HG03280 (cell line): Measurements from ENCODE around the gene PSMD12.
A peak's percentile ranks its signal among the peaks of the same experiment; 100 is the strongest.
"Not testable (repeated sequence)": the region's sequence is repeated elsewhere in the genome, so short reads cannot be mapped to it uniquely, and the experiment has no call there.

Experiments
- ATAC-seq: cut with Tn5 transposase; IDR thresholded peaks from one replicate; pipeline ENCODE4 v1.9.1; 2021; ENCODE audit warnings: mild to moderate bottlenecking, moderate library complexity; ENCODE audit not compliant: unreplicated experiment

Gene PSMD12

DNA sequence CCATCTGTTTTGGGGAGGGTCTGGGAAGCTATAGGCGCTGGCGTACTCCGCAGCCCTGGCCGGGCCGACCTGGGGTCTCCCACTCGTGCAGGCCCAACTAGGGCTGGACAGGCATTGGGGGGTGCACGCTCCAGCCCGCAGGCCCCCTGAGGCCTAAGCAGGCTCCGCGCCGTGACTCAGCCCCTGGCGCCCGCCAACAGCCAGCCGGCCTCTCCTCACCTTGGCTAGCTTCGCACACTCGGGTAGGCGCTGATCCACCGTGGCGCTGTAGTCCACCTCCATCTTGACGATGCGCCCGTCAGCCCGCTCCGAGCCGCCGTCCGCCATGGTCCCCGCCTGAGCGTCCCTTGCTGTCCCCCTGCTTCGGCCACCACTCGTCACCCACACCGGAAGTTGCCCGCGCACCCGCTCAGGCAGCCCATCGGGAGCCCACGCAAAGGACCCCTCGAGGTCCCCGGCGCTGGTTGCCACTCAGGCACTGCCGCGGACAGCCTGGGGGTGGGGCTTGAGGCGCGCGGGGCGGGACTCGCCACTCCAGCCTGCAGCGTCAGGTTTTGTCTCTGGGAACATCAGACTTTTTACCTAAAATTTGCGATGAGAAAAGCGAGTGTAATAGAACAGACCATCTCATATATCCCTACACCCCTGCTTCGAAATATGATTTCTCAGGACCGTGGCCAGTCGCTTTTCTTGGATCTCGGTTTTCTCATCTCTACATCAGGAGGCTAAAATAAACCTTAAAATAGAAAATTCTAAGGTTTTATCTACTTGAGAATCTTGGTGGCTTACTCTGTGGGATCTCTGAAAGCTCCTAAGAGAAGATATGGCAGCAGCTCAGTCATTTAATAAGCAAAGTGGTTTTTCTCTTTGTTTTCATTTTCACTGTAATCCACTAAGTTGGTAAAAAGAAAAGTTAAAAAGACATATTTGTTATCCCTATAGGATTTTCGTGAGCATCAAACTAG is at the start of gene PSMD12:
TSS of gene PSMD12 (minus strand) at position 385 of the 965 bp plus-strand sequence. CDS start at position 327, 58 bp downstream.
- ATAC-seq, result peak; percentile 80

DNA sequence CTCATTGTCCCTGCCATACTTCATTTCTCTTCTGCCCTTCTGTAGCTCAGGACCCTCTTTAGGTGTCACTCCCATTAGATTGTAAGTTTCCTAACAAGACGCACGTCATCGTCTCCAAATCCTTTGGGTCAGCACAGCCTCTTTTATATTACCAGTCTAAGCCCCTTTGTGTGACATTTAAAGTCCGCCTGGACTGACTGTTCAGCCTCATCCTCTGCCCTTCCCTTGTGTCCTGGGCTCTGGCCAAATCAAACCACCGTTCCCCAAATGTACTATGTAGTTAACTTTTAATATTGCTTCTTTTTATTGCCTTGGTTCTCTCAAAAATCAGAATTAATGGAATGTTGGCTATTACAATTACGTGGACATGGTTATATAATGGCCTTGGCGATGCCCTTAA is 48.9 kb upstream of the PSMD12 start:
- ATAC-seq, result no peak

DNA sequence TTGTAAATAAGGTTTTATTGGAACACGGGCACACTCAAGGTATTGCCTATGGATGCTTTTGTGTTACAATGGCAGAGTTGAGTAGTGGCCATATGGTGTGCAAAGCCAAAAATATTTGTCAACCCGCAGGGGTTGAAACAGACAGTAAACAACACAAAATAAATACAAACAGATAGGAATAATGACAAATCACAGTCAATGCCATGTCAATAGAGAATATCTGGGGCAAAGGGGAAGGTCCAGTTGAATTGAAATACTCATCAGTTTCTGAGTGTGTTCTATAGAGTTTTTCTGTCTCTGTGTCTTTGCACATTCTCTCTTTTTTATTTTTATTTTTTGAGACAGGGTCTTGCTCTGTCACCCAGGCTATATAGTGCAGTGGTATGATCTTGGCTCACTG is 48.2 kb upstream of the PSMD12 start:
- no peak for ATAC-seq

DNA sequence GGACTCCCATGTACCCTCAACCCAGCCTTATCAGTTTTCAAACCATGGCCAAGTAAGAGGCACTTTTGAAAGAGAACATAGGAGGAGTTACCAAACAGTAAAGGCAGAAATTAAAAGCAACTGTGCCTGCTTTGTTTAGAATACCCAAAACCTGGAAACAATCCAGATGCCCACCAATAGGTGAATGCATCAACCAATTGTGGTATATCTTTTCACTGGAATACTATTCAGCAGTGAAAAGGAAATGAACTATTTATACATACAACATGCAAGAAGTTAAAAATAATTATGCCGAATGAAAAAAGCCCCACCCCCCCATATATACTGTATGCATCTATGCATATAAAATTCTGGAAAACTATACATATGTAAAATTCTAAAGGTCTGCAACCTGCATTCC is 47.8 kb upstream of the PSMD12 start:
- no peak for ATAC-seq

DNA sequence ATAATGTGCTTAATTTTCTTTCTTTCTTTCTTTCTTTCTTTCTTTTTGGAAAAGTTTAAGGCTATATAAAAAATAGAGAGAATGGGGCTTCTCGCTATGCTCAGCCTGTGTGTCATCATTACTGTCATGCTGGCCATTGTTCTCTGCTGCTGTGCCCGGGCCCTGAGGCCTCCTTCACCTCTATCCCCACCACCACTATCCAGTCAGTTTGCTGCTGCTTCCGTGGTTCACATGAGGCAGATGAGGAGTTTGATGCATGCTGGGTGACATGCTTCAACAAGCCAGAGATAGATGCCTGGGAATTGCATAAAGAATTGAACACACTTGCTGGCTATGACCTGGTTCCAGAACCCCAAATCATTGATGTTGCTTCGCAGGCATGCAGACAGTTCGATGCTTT is 47.0 kb upstream of the PSMD12 start:
- no peak for ATAC-seq

DNA sequence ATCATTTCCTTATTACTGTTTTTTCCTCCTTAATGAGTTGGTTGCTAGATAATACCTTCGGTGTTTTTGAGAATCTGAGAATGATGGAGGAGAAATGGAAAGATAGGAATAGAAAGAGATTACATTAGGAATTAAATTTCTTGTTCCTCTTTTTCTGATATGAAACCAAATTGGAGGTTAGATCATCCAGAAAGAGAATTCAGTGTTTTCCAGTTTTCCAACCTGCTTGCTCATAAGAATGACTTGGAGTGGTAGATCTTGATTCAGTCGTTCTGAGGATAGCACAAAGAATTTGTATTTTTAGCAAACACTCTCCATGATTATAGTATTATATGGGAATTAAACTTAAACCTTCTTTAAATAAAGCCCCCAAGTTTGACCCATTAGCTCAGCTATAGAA is 46.6 kb upstream of the PSMD12 start:
- ATAC-seq, result no peak

DNA sequence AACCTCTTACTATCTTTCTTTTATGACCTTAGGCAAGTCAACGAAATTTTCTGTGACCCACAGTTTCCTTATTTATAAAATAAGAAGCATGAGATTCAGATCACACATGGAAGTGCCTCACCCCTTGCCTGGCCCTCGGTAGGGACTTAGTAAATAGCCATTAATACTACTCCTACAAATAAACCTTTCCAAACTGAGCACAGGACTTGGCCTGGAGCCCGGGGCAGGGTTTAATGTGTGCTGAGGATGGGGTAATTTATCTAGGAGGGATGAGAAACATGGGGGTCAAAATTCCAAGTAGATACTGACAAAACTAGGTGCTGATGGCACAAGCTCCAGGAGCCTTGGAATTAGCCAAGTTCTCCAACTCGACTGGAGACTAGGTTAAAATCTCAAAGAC is 45.7 kb upstream of the PSMD12 start:
- ATAC-seq, result no peak

DNA sequence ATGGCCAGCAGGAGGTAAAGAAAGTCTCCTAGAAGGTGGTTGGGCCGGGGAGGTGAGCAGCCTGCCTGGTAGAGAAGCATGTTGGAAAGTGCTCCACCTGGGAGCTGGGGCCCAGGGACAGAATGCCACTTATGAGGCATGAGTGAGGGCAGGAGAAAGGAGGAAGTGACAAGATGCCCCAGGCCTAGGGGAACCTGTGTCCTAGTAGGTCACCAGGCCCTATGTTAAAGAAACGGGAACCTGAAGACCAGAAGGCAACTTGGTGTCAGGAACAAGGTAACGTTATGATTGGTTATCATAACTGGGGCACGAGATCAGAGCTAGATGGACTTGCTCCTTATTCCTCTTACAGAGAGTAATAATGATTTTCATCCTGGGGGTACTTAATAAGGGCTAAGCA is 45.0 kb upstream of the PSMD12 start:
- ATAC-seq, result no peak

DNA sequence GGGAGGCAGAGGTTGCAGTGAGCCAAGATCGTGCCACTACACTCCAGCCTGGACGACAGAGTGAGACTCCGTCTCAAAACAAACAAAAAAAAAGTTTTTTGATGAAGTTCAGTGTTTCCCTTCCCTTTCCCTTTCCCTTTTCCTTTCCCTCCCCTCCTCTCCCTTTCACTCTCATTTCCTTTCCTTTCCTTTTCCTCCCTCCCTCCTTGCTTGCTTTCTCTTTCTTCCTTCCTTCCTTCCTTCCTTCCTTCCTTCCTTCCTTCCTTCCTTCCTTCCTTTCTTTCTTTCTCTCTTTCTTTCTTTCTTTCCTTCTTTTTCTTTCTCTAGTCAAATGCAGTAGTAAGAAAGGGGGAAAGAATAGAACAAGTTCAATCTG is 42.1 kb upstream of the PSMD12 start:
- ATAC-seq, result not testable (repeated sequence)

DNA sequence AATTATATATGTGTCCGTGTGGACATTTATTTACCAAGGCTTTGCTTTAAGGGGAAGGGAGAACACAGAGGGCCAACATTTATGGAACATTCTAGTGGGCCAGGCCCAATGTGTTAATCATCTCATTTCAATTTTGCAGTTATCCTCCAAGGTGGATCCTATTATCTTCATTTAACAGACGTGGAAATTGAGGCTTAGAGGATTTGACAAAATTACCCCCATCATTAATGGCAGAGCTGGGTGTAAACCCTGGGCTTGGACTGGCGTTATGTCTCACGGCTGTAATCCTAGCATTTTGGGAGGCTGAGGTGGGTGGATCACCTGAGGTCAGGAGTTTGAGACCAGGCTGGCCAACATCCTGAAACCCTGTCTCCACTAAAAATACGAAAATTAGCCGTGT is 37.1 kb upstream of the PSMD12 start:
- no peak for ATAC-seq

DNA sequence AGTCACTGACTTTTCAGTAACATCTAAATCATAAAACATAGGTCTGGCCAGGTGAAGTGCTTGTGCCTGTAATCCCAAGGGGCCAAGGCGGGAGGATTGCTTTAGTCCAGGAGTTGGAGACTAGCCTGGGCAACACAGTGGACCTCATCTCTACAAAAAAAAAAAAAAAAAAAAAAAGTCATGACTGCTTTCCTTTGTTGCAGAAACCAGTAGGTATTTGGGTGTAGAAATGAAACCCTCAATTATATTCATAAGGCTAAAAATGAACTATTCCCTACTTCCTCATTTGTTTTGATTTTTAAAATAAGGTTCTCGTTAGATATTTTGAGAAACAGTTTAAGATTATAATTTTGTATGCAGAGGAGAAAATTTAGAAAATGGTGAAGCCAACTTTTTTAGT is 36.7 kb upstream of the PSMD12 start:
- ATAC-seq, result no peak

DNA sequence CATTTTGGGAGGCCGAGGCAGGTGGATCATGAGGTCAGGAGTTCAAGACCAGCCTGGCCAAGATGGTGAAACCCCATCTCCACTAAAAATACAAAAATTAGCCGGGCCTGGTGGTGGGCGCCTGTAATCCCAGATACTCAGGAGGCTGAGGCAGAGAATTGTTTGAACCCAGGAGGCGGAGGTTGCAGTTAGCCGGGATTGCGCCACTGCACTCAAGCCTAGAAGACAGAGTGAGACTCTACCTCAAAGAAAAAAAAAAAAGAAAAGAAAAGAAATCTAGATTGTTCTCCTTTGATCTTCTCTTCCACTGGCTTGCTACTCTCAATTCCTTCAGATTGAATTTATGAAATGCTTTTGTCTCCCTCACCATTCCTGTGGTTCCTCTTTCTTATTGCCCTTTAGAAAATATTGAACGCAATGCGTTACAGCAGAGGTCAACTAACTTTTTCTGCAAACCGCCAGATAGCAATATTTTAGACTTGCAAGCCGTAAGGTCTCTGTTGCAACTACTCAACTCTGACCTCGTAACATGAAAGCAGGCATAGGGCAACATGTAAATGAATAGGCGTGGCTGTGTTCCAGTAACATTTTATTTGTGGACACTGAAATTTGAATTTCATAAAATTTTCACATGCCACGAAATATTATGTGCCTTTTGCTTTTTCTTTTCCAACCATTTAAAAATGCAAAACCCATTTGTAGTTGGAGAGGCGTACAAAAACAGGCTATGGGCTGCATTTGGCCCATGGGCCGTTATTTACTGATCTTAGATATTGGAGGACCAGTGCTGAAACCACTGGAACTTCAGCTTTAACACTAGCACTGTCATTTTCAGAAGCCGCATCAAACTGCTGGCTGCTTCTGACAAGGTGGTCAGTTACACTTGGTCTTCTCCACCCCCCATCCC is 35.5 kb upstream of the PSMD12 start:
- no peak for ATAC-seq

DNA sequence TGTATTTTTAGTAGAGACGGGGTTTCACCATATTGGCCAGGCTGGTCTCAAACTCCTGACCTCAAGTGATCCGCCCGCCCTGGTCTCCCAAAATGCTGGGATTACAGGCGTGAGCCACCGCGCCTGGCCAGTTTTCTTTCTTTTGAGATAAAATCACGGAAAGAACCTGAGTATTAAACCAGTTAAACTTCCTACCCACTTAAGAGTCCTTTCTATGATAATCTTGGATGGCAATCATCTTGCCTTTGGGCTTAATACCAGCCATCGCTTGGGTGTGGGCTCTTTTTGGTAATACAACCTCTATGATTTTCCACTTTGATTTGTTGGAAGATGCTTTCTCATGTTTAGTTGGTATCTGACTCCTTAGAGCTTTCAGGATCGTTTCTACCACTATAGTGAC is 34.7 kb upstream of the PSMD12 start:
- ATAC-seq, result no peak

DNA sequence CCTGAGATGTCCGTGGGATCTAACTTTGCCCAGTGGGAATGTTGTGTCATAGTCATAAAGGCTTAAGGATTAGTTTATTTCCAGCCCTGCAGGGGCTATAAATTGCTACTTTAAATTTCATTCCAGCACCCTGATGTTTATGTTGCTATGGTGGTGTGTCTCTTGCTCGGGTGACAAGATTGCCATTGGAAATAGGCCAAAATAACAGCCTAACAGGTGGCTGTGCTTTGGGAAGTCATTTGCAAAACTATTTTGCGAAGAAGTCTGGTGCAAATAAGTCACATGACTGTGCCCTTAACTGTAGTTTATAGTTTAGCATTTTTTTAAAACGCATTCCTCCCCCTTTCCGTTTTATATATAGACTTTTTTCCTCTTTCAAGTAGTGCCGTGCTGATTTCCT is 33.8 kb upstream of the PSMD12 start:
- no peak for ATAC-seq

DNA sequence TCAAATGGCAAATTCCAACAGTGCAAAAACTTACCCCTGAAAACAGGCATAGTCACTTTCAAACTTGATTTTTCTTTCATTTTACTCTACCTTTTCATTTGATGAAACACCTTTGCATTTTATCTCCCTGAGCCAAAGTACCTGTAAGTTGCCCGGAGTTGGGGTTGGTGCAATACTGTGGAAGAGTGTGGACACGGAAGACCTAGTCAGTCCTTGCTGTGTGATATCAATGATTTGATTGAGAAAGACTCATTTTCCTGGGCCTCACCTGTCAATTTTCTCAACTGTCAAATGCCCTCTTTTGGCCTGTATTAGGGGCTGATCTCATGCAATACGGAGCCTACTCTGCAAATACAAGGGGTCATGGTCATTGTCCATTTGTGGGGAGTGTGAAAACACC is 33.3 kb upstream of the PSMD12 start:
- no peak for ATAC-seq

DNA sequence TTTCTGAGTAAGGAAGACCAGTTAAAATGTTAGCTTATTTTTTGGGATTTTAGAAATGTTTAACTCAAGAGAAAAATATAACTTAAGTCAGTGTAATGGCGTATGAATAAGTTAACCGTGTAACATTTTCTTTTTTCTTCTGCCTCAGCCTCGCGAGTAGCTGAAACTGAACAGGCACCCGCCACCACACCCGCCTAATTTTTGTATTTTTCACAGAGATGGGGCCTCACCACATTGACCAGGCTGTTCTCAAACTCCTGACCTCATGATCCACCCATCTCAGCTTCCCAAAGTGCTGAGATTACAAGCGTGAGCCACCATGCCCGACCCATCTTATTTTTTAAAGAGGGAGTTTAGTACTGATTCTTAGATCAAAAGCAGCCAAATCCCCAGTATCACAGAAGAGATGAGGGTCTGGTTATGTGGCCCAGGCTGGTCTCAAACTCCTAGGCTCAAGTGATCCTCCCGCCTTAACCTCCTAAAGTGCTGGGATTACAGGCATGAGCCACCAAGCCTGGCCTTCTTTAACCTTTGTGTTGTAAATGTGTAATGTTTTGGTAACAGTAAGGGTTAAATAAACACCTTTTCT is 27.5 kb upstream of the PSMD12 start:
- no peak for ATAC-seq

DNA sequence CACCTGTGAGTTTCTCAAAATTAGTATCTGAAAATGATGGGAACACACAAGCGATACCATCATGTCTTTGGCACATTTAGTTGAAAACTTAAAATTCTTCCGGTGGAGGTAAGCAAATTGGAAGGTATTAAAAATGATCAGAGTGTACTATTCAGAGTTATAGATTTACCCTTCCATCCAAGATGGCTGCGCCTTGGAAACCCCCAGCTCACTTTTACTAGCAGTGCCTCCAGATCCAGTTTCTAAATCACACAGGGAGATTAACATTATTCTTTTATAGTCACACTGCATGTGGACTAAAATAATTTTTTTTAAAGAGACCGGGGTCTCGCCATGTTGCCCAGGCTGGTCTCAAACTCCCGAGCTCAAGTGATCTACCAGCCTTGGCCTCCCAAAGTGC is 25.7 kb upstream of the PSMD12 start:
- ATAC-seq, result no peak

DNA sequence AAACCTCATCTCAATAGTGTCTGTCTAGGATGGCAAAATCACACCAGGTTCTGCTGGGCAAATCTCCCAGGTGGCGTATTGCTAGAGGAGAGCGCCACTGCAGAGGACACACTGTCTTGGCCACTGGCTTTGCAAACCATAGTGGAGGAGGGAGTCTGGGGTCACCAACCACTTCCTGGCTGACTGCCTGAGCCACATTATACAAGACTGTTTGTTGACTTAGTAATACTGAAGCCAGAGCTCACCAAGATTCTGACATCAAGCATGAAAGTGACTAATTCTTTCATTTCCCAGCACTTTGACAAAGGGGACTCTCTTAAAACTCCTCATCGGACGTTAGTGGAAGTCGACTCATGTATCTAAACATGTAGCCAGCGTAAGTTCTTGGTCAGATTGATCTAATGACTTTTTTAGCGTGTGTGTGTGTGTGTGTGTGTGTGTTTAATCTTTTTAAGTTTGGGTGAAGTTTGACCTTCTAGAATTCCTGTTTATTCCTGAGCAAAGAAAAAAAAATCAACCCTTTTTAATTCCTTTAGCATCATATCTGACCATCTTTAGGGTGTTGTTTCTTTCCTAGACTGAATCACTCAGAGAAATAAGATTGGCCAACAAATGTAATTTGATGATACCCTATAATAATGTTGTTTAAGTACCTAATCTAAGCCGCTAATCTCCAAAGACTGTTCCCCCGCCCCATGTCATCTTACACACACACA is 24.4 kb upstream of the PSMD12 start:
- ATAC-seq, result peak; percentile 83

DNA sequence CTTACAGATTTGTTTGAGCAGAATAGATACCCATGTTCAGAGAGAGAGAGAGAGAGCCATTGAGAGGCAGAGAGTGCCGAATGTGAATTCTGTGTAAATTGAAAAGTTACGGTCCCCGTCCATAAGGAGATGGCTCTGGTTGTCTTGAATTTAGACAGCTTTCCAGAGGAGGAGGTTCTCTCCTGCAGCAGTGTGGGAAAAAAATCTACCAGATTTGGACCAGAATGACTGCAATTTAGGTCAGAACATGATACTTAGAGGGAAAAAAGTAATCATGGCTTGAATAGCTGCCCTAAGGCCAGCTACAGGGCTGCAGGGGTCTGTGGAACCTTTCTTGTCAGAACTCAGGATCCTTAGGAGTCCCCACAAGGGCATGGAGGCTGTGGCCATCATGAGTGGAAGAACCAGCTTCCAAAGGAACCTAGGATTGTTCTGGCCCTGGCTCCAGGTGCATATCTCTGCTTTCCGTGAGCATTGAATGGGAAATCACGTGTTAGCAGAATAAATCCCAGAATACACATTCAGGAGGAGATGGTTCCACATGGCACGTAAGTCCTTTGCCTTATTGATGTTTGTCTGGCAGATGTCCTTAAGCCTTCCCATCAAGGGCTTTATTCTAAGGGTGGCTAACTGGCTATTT is 23.7 kb upstream of the PSMD12 start:
- no peak for ATAC-seq

DNA sequence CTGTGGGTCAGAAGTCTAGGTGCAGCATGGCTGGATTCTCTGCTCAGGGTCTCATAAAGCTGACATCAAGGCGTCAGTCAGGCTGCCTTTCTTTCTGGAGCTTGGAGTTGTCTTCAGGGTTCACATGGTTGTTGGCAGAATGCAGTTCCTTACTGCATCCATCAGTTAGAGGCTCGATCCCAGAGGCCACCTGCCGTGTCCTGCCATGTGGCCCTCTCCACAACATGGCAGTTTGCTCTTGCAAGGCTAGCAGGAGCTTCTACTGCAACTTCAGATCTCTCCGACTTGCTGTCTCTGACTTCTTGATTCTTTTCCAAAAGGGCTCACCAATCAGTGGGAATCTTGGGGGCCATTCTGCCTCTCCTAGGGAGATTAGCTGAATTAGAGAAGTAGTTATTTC is 22.6 kb upstream of the PSMD12 start:
- ATAC-seq, result no peak
